IPS DF 6.9 (cell line): Measurements from ENCODE around the gene HINFP.
A peak's percentile ranks its signal among the peaks of the same experiment; 100 is the strongest.

Source experiments
- DNase-seq: peaks from one replicate; pipeline ENCODE4 v3.0.0-alpha.2; 2013; ENCODE audit warnings: low read depth, low spot score
- H3K27ac ChIP-seq: one replicate; pipeline ENCODE4 v1.5.1; 2013; ENCODE audit warnings: low read length, control low read depth
- H3K27me3 ChIP-seq: 2 replicates; pipeline ENCODE4 v1.6.1; 2013; ENCODE audit warnings: mild to moderate bottlenecking, low read length; ENCODE audit not compliant: control insufficient read depth, insufficient read depth
- H3K36me3 ChIP-seq: 2 replicates; pipeline ENCODE4 v1.6.1; 2013; ENCODE audit warnings: low read length; ENCODE audit not compliant: control insufficient read depth, insufficient read depth
- H3K4me1 ChIP-seq: 2 replicates; pipeline ENCODE4 v1.6.1; 2013; ENCODE audit warnings: low read length; ENCODE audit not compliant: control insufficient read depth, insufficient read depth
- H3K4me3 ChIP-seq: 2 replicates; pipeline ENCODE4 v1.5.1; 2013; ENCODE audit warnings: mild to moderate bottlenecking, low read length
- H3K9me3 ChIP-seq: 2 replicates; pipeline ENCODE4 v1.6.1; 2013; ENCODE audit warnings: low read length, inconsistent platforms; ENCODE audit not compliant: control insufficient read depth, insufficient read depth
- whole genome bisulfite sequencing: extraction: QIAGEN DNeasy Blood & Tissue Kit; methylation state at CpG from one replicate; pipeline ENCODE4 v1.1.7; 2013; ENCODE audit warnings: mixed read lengths, missing lambda C conversion rate; ENCODE audit not compliant: insufficient read length, insufficient coverage; 5-methylcytosine and 5-hydroxymethylcytosine counted together

HINFP gene

GRCh38 chr11:119089319-119089718 is 32.1 kb upstream of the HINFP start:
- Histone ChIP-seq H3K36me3 (peaks cover 17% of the 10 kb centered on the region), H3K4me1 (peaks cover 2% of the 10 kb centered on the region; the same call in 1 of the 2 replicates)
- WGBS = no CpG with 5 or more reads among the region's 1 CpG

DNA sequence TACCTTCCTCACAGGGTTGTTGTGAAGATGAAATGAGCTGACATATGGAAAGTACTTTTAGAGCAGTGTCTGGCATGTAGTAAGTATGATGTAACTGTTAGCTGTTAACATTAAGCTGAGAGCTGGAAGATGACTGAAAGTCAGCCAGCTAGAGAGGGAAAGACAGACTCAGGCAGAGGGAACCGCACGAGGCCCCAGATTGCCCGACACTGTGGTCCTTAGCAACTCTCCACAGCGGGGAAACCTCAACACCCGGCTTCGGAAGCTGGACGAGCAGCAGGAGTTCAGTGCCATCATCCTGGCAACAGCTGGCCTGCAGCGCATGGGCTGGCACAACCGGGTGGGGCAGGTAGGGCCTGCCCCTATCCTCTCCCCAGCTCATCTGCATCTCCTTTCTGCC is 30.2 kb upstream of the HINFP start:
- no peaks in the 10 kb centered on the region for H3K9me3 ChIP-seq
- no peak for DNase-seq
- peaks cover 17% of the 10 kb centered on the region for H3K36me3 ChIP-seq
- H3K4me1 ChIP-seq = peaks cover 2% of the 10 kb centered on the region; the same call in 1 of the 2 replicates
- WGBS = no CpG with 5 or more reads among the region's 9 CpGs
- H3K27ac ChIP-seq = no peak overlapping the region
- H3K4me3 ChIP-seq = no peak overlapping the region
- no peaks in the 10 kb centered on the region for H3K27me3 ChIP-seq

More at GRCh38 chr11:119089319-119089718, 32.1 kb upstream of the HINFP start:
- Histone ChIP-seq H3K27me3 (no peaks in the 10 kb centered on the region), H3K27ac (no peak overlapping the region), H3K4me3 (no peak overlapping the region), H3K9me3 (no peaks in the 10 kb centered on the region)
- DNase-seq = no peak

DNA sequence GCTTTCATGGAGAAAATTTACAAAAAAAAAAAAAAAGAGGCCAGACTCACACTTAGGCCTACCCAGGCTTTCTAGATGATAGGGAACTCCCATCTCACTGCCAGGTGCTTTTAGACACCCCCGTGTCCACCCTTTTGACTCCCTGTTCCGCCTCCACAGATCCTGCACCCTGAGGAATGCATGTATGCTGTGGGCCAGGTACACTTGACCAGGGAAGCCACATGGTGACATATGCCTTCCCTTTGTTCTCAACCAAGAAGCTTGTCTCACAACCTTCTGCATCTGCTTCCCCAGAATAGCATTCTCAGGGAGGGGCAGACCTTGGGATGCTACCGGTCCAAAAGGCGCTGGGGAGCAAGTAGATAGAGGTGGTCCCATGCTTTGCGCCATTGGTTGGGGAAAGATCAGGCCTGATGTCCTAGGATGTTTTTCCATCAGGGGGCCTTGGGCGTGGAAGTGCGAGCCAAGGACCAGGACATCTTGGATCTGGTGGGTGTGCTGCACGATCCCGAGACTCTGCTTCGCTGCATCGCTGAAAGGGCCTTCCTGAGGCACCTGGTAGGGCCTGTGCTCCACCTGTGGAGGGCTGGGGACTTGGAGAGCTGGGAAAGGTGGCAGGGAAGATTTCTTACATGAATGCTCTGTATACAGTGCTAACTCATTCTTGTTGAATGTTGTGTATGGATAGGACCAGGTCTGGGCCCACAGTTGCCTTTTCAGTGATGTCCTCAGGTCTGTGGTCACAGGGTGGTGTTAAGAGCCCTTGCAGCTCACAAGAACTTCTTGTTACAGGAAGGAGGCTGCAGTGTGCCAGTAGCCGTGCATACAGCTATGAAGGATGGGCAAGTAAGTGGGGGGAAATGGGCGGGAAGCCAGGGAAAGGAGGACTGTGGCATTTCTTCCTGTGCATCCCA is 29.2 kb upstream of the HINFP start:
- no peak overlapping the region; the same call in 1 of the 2 replicates for H3K4me3 ChIP-seq
- H3K4me1 ChIP-seq = peaks cover 2% of the 10 kb centered on the region; the same call in 1 of the 2 replicates
- H3K27me3 ChIP-seq = no peaks in the 10 kb centered on the region
- DNase-seq = no peak
- WGBS = no CpG with 5 or more reads among the region's 13 CpGs
- no peaks in the 10 kb centered on the region for H3K9me3 ChIP-seq
- H3K27ac ChIP-seq = no peak overlapping the region
- H3K36me3 ChIP-seq = peaks cover 20% of the 10 kb centered on the region

DNA sequence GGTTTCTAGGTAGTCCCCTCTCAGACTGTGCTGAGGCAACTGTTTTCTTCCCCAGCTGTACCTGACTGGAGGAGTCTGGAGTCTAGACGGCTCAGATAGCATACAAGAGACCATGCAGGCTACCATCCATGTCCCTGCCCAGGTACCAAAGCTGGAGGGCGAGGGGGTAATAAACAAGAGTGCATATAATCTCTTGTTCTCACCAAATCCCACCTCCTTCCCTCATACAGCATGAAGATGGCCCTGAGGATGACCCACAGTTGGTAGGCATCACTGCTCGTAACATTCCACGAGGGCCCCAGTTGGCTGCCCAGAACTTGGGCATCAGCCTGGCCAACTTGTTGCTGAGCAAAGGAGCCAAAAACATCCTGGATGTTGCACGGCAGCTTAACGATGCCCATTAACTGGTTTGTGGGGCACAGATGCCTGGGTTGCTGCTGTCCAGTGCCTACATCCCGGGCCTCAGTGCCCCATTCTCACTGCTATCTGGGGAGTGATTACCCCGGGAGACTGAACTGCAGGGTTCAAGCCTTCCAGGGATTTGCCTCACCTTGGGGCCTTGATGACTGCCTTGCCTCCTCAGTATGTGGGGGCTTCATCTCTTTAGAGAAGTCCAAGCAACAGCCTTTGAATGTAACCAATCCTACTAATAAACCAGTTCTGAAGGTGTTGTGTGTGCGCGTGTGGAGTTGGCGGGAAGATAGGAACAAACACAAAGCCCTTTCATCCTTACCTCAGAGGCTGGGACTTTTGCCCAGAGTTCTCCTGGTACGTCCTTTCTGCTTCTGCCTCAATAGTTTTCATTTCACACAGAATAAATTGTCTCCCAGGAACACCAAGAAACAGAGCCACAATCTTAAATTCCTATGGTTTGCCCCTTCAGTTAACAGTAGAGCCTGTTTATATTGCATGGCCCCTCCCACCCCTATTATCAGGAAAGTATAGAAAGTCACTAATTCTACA is 28.2 kb upstream of the HINFP start:
- H3K27me3 ChIP-seq = no peaks in the 10 kb centered on the region
- H3K27ac ChIP-seq = no peak overlapping the region
- no CpG with 5 or more reads among the region's 12 CpGs for WGBS
- no peak for DNase-seq
- peaks cover 2% of the 10 kb centered on the region; the same call in 1 of the 2 replicates for H3K4me1 ChIP-seq
- H3K36me3 ChIP-seq = peaks cover 24% of the 10 kb centered on the region
- H3K9me3 ChIP-seq = no peaks in the 10 kb centered on the region
- H3K4me3 ChIP-seq = peak overlapping the region; percentile 86; the same call in 1 of the 2 replicates

GRCh38 chr11:119093942-119094815 is 27.2 kb upstream of the HINFP start:
- Histone ChIP-seq H3K4me1 (peaks cover 2% of the 10 kb centered on the region; the same call in 1 of the 2 replicates), H3K9me3 (no peaks in the 10 kb centered on the region), H3K27me3 (no peaks in the 10 kb centered on the region), H3K27ac (no peak overlapping the region), H3K4me3 (peak overlapping the region; percentile 86), H3K36me3 (peaks cover 24% of the 10 kb centered on the region)
- no peak for DNase-seq
- WGBS = no CpG with 5 or more reads among the region's 81 CpGs

DNA sequence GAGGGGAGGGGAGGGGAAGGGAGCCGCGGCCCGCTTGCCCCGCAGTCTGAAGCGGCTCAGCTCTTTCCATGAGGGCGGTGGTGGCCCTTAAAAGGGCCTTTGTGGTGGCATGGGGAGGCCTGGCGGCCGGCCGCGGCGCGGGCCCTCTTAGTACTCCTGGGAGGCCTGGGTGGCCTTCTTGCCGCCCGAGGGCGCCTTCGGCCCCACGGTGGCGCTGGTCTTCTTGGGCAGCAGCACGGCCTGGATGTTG is 26.6 kb upstream of the HINFP start:
- no peak for DNase-seq
- Histone ChIP-seq H3K27ac (no peak overlapping the region), H3K4me3 (peak overlapping the region; percentile 86), H3K27me3 (no peaks in the 10 kb centered on the region), H3K9me3 (no peaks in the 10 kb centered on the region), H3K36me3 (peaks cover 24% of the 10 kb centered on the region), H3K4me1 (peaks cover 2% of the 10 kb centered on the region; the same call in 1 of the 2 replicates)
- WGBS = no CpG with 5 or more reads among the region's 19 CpGs

- Histone ChIP-seq H3K4me1 (peaks cover 2% of the 10 kb centered on the region; the same call in 1 of the 2 replicates), H3K4me3 (peak overlapping the region; percentile 86), H3K27ac (no peak overlapping the region), H3K36me3 (peaks cover 24% of the 10 kb centered on the region), H3K27me3 (no peaks in the 10 kb centered on the region), H3K9me3 (no peaks in the 10 kb centered on the region)
- peak; percentile 99 for DNase-seq
- WGBS = no CpG with 5 or more reads among the region's 79 CpGs
Observed at GRCh38 chr11:119095066-119095880, 26.1 kb upstream of the HINFP start.

DNA sequence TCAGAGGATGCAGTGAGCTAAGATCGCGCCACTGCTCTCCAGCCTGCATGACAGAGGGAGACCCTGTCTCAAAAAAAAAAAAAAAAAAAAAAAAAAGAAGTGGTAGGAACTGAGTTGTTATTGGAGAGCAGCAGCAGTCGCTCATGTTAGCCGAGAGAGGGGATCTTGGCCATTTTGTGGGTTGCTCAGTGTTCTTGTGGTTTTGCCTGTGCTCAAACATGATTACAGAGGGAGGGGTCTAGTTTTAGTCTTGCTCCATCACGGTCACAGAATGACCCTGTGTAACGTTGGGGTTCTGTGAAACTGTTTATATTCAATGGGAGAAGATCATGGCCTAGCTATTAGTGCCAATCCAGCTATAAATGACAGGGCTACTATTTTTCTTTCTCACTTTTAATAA is 21.7 kb upstream of the HINFP start:
- H3K4me1 ChIP-seq = peaks cover 3% of the 10 kb centered on the region; the same call in 1 of the 2 replicates
- no peaks in the 10 kb centered on the region for H3K9me3 ChIP-seq
- H3K27ac ChIP-seq = no peak overlapping the region
- no CpG with 5 or more reads among the region's 6 CpGs for WGBS
- DNase-seq = no peak
- H3K36me3 ChIP-seq = peaks cover 9% of the 10 kb centered on the region; the same call in 1 of the 2 replicates
- H3K4me3 ChIP-seq = no peak overlapping the region
- H3K27me3 ChIP-seq = no peaks in the 10 kb centered on the region

GRCh38 chr11:119100246-119100970 is 21.0 kb upstream of the HINFP start:
- Histone ChIP-seq H3K4me1 (peaks cover 3% of the 10 kb centered on the region; the same call in 1 of the 2 replicates), H3K4me3 (peak overlapping the region; percentile 53; the same call in 1 of the 2 replicates), H3K36me3 (peaks cover 9% of the 10 kb centered on the region; the same call in 1 of the 2 replicates), H3K27ac (no peak overlapping the region), H3K27me3 (no peaks in the 10 kb centered on the region), H3K9me3 (no peaks in the 10 kb centered on the region)
- WGBS = no CpG with 5 or more reads among the region's 11 CpGs
- DNase-seq = no peak
